ENCODE results near the gene ITPR1. TPM values are rescaled to one million over a fixed set of nuclear protein-coding genes. Genes with fewer than 3 reads are reported as not detected.
A peak's percentile ranks its signal among the peaks of the same experiment; 100 is the strongest.

Gene ITPR1
- total and polyA plus RNA-seq, 4 donors = 3.7 to 39.4 (median 8.2) TPM

GRCh38 chr3:4729061-4729973 is 236.2 kb downstream of the ITPR1 start (continued):
- no peak for TF ChIP-seq CTCF (IDR thresholded peaks at IDR 0.05; ENCODE audit: low read depth, low read length, missing input control)
- peak; percentile 78 to 79 for TF ChIP-seq HNF4A (conservative IDR thresholded peaks at IDR 0.05)
- peak; percentile 59 for TF ChIP-seq FOXA1 (IDR thresholded peaks at IDR 0.05)

DNA sequence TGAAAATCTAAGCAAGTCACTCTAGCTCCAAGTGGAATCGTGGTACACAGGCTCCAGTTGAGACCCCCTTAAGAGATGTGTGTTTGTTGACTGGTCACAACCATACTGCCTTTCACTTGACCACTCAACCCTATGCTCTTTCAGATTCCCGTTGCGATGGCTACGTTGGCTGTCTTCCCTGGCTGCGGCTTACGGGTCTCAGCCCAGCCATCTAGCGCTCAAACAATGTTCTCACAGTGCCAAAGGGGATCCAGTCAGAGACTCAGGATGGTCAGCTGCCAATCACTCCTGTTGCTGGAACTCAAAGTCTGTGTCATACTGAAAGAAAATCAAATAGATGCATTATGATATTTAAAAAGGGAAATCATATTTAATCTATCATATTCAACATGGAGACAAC is 237.6 kb downstream of the ITPR1 start:
- no peaks in the 10 kb centered on the region for H3K36me3 ChIP-seq (ENCODE audit: control insufficient read depth in 4 of 4, insufficient read depth in 3 of 4, low read depth in 1 of 4, low read length in 3 of 4)
- WGBS = 84% methylated on average over 7 of the region's 7 CpGs
- TF ChIP-seq JUND (IDR thresholded peaks at IDR 0.05) = no peak
- no peaks in the 10 kb centered on the region for H3K9me3 ChIP-seq (ENCODE audit: control insufficient read depth in 4 of 4, low read length in 3 of 4)
- H3K27me3 ChIP-seq (ENCODE audit: control insufficient read depth in 4 of 4, insufficient read depth in 4 of 4, low read length in 3 of 4) = no peaks in the 10 kb centered on the region
- H3K27ac ChIP-seq (ENCODE audit: low read depth in 1 of 2, low read length in 2 of 2) = no peak overlapping the region
- no peak overlapping the region for H3K4me3 ChIP-seq (ENCODE audit: low read depth in 1 of 3, low read length in 3 of 3)
- no peak overlapping the region for H3K9ac ChIP-seq (ENCODE audit: low read depth in 1 of 2, low read length in 2 of 2)
- no peak for DNase-seq (ENCODE audit: low spot score)
- H3K4me1 ChIP-seq (ENCODE audit: control insufficient read depth in 4 of 4, insufficient read depth in 4 of 4, low read length in 3 of 4) = peaks cover 0 to 12% (median 6%) of the 10 kb centered on the region in 4 donors

DNA sequence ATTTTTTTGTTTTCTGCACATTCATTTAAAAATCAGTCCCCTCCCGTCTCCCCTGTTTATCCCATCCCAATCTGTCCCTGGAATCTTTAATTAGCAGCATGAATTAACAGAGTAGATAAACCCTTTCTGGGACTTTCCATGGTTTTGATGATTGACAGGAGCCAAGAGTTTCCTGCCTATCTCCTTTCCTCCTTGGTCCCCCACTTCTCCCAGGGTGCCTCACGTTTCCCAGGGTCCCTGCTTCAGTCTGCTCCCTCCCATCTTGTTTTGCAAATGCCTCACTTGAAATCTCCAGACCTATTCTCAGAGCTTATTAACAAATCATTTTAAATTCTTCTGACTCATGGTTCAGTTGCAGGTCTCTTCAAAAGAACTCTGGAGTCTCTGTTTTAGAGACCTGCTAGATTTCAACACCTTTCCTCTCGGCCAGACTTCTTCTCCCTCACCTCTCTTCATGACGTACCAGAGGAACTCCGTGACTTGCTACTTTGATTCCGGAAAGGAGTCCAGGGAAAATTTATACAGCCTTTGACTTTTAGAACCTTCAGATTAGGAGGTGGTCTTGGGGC is 238.5 kb downstream of the ITPR1 start:
- Histone ChIP-seq H3K27me3 (ENCODE audit: control insufficient read depth in 4 of 4, insufficient read depth in 4 of 4, low read length in 3 of 4) (no peaks in the 10 kb centered on the region), H3K27ac (ENCODE audit: low read depth in 1 of 2, low read length in 2 of 2) (no peak overlapping the region), H3K9me3 (ENCODE audit: control insufficient read depth in 4 of 4, low read length in 3 of 4) (no peaks in the 10 kb centered on the region), H3K4me3 (ENCODE audit: low read depth in 1 of 3, low read length in 3 of 3) (no peak overlapping the region), H3K36me3 (ENCODE audit: control insufficient read depth in 4 of 4, insufficient read depth in 3 of 4, low read depth in 1 of 4, low read length in 3 of 4) (peaks cover 0 to 4% (median 0%) of the 10 kb centered on the region in 4 donors), H3K4me1 (ENCODE audit: control insufficient read depth in 4 of 4, insufficient read depth in 4 of 4, low read length in 3 of 4) (peaks cover 0 to 12% (median 6%) of the 10 kb centered on the region in 4 donors), H3K9ac (ENCODE audit: low read depth in 1 of 2, low read length in 2 of 2) (no peak overlapping the region)
- no peak for TF ChIP-seq GABPA (IDR thresholded peaks at IDR 0.05 in 1 of 2, conservative IDR thresholded peaks at IDR 0.05 in 1 of 2)
- TF ChIP-seq HNF4G (IDR thresholded peaks at IDR 0.05) = no peak
- no peak for TF ChIP-seq FOXA1 (IDR thresholded peaks at IDR 0.05)
- TF ChIP-seq TAF1 (conservative IDR thresholded peaks at IDR 0.05) = no peak
- TF ChIP-seq HNF4A (conservative IDR thresholded peaks at IDR 0.05) = no peak
- no peak for TF ChIP-seq EGR1 (IDR thresholded peaks at IDR 0.05; ENCODE audit: low read depth in 2 of 2)
- no peak for TF ChIP-seq RAD21 (IDR thresholded peaks at IDR 0.05)
- no peak for TF ChIP-seq JUND (IDR thresholded peaks at IDR 0.05)
- TF ChIP-seq, protein P1, sequence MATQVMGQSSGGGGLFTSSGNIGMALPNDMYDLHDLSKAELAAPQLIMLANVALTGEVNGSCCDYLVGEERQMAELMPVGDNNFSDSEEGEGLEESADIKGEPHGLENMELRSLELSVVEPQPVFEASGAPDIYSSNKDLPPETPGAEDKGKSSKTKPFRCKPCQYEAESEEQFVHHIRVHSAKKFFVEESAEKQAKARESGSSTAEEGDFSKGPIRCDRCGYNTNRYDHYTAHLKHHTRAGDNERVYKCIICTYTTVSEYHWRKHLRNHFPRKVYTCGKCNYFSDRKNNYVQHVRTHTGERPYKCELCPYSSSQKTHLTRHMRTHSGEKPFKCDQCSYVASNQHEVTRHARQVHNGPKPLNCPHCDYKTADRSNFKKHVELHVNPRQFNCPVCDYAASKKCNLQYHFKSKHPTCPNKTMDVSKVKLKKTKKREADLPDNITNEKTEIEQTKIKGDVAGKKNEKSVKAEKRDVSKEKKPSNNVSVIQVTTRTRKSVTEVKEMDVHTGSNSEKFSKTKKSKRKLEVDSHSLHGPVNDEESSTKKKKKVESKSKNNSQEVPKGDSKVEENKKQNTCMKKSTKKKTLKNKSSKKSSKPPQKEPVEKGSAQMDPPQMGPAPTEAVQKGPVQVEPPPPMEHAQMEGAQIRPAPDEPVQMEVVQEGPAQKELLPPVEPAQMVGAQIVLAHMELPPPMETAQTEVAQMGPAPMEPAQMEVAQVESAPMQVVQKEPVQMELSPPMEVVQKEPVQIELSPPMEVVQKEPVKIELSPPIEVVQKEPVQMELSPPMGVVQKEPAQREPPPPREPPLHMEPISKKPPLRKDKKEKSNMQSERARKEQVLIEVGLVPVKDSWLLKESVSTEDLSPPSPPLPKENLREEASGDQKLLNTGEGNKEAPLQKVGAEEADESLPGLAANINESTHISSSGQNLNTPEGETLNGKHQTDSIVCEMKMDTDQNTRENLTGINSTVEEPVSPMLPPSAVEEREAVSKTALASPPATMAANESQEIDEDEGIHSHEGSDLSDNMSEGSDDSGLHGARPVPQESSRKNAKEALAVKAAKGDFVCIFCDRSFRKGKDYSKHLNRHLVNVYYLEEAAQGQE (IDR thresholded peaks at IDR 0.05) = no peak
- TF ChIP-seq YY1 (IDR thresholded peaks at IDR 0.05) = no peak
- no peak for TF ChIP-seq ZBTB33 (IDR thresholded peaks at IDR 0.05)
- TF ChIP-seq RXRA (IDR thresholded peaks at IDR 0.05) = no peak
- no peak for TF ChIP-seq MAX (IDR thresholded peaks at IDR 0.05)
- TF ChIP-seq FOXA2 (IDR thresholded peaks at IDR 0.05) = no peak
- TF ChIP-seq SP1 (IDR thresholded peaks at IDR 0.05) = no peak
- no peak for TF ChIP-seq CTCF (IDR thresholded peaks at IDR 0.05; ENCODE audit: low read depth, low read length, missing input control)
- TF ChIP-seq NR2F2 (IDR thresholded peaks at IDR 0.05) = no peak
- TF ChIP-seq, protein P2, sequence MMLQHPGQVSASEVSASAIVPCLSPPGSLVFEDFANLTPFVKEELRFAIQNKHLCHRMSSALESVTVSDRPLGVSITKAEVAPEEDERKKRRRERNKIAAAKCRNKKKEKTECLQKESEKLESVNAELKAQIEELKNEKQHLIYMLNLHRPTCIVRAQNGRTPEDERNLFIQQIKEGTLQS (IDR thresholded peaks at IDR 0.05) = no peak
- WGBS = 92% methylated on average over 6 of the region's 6 CpGs
- DNase-seq (ENCODE audit: low spot score) = no peak
